Spleen (tissue), 11 donors: ENCODE results near the gene TKTL1. TPM values are rescaled to one million over a fixed set of nuclear protein-coding genes. Genes with fewer than 3 reads are reported as not detected.
"Not testable (repeated sequence)": the region's sequence is repeated elsewhere in the genome, so short reads cannot be mapped to it uniquely, and the experiment has no call there.

ENCODE experiments used
- DNase-seq: peaks from one replicate; pipeline ENCODE4 v3.0.0-alpha.2; 2020
- H3K27ac ChIP-seq, 8 donors: fragments of 200-600 bp; sonication (generic) in 7 of 8; 1 replicate in 4 of 8; 2 replicates in 4 of 8; pipeline versions ENCODE4 v1.5.0 to v1.8.0; 2016 to 2021; ENCODE audit warnings: inconsistent platforms in 4 of 8, mild to moderate bottlenecking in 4 of 8, moderate library complexity in 1 of 8
- H3K27me3 ChIP-seq, 7 donors: fragments of 200-600 bp; sonication (generic) in 6 of 7; replicated peaks in 1 of 7; 1 replicate in 4 of 7; 2 replicates in 3 of 7; pipeline versions ENCODE4 v1.5.0 to v1.8.0; 2016 to 2021; ENCODE audit warnings: inconsistent platforms in 3 of 7, mild to moderate bottlenecking in 1 of 7
- H3K36me3 ChIP-seq, 6 donors: fragments of 200-600 bp; sonication (generic) in 5 of 6; 1 replicate in 4 of 6; 2 replicates in 2 of 6; pipeline versions ENCODE4 v1.5.0 to v1.8.0; 2016 to 2021; ENCODE audit warnings: inconsistent platforms in 2 of 6
- H3K4me1 ChIP-seq, 6 donors: fragments of 200-600 bp; sonication (generic) in 5 of 6; 1 replicate in 3 of 6; 2 replicates in 3 of 6; pipeline versions ENCODE4 v1.5.0 to v1.8.0; 2016 to 2021; ENCODE audit warnings: inconsistent platforms in 3 of 6
- H3K4me3 ChIP-seq, 8 donors: fragments of 200-600 bp; sonication (generic) in 7 of 8; 1 replicate in 4 of 8; 2 replicates in 4 of 8; pipeline versions ENCODE4 v1.5.0 to v1.8.0; 2016 to 2021; ENCODE audit warnings: inconsistent platforms in 4 of 8, mild to moderate bottlenecking in 4 of 8, moderate library complexity in 2 of 8
- H3K9me3 ChIP-seq, 8 donors: fragments of 200-600 bp; sonication (generic) in 7 of 8; 1 replicate in 4 of 8; 2 replicates in 4 of 8; pipeline versions ENCODE4 v1.5.0 to v1.8.0; 2016 to 2021; ENCODE audit warnings: inconsistent platforms in 4 of 8
- POLR2A ChIP-seq, 3 donors: fragments of 450-650 bp; IDR thresholded peaks; one replicate each; pipeline ENCODE4 v1.5.1; 2017; ENCODE audit warnings: antibody characterized with exemption in 3 of 3, mild to moderate bottlenecking in 1 of 3
- POLR2AphosphoS5 ChIP-seq, 3 donors: sonication (generic); formaldehyde crosslinking; IDR thresholded peaks; one replicate each; pipeline ENCODE4 v1.5.1; 2017; ENCODE audit warnings: antibody characterized with exemption in 3 of 3
- WGBS, 5 donors: extraction: QIAGEN DNeasy Blood & Tissue Kit in 3 of 5; methylation state at CpG; one replicate each; pipeline versions ENCODE4 v1.1.5 to v1.1.7; 2013 to 2018; 5-methylcytosine and 5-hydroxymethylcytosine counted together
- intact Hi-C: fragments of 100-400 bp; cut with DNase I; formaldehyde crosslinking; loops from one replicate; pipeline ENCODE4 v1.15.0; 2023; ENCODE audit warnings: low total_unique reads
- polyA plus RNA-seq, 3 donors: library from polyadenylated mRNA; stranded (reverse); fragments of 200-250 nt; gene quantifications; one replicate each; pipeline ENCODE4 v1.2.1, GENCODE V29; 2013
- total RNA-seq, 7 donors: library from RNA; depleted of rRNA in 3 of 7; stranded (reverse); fragments of >200 nt in 3 of 7; fragmentation: NEBNext Ultra II Directional in 4 of 7; extraction: Animal tissue kit (Norgen Biotek cat#: 25700) in 4 of 7; gene quantifications; one replicate each; pipeline versions ENCODE4 v1.1.0 to v1.2.1, GENCODE V29; 2016 to 2021
- TF ChIP-seq, protein P1 (sequence below), 11 experiments: fragments of 200-600 bp in 7 of 11; fragments of 450-650 bp in 4 of 11; sonication (generic) in 4 of 11; IDR thresholded peaks in 8 of 11; conservative IDR thresholded peaks in 3 of 11; 1 replicate in 7 of 11; 2 replicates in 4 of 11; pipeline versions ENCODE4 v1.4.0 to v1.8.0; 2016 to 2021; ENCODE audit warnings: antibody characterized with exemption in 11 of 11, inconsistent platforms in 4 of 11, mild to moderate bottlenecking in 1 of 11
- donor health status: healthy with polysubstance abuse.
- donor health status: DM: no; HTN: no; CAD: no; lungs with moderate emphysema.
- donor health status: DM: no; HTN: no; CAD: no.
- donor health status: Bipolar disorder and iron deficiency.
- donor health status: healthy.
- donor health status: DM: no; HTN: no; CAD: no.
- donor health status: DM: yes; HTN: yes; CAD: no.

Gene TKTL1
- total and polyA plus RNA-seq, 10 donors: 0.13 to 3.7 (median 0.77) TPM; not detected in 1

- no peaks in the 10 kb centered on the region for H3K36me3 ChIP-seq
- no peaks in the 10 kb centered on the region for H3K27me3 ChIP-seq
- H3K4me1 ChIP-seq: peaks cover 0 to 14% (median 0%) of the 10 kb centered on the region in 6 donors
- H3K27ac ChIP-seq: no peak within 1 kb of the TSS
- no peak for TF ChIP-seq POLR2A (IDR thresholded peaks at IDR 0.05)
- TF ChIP-seq, protein P1, sequence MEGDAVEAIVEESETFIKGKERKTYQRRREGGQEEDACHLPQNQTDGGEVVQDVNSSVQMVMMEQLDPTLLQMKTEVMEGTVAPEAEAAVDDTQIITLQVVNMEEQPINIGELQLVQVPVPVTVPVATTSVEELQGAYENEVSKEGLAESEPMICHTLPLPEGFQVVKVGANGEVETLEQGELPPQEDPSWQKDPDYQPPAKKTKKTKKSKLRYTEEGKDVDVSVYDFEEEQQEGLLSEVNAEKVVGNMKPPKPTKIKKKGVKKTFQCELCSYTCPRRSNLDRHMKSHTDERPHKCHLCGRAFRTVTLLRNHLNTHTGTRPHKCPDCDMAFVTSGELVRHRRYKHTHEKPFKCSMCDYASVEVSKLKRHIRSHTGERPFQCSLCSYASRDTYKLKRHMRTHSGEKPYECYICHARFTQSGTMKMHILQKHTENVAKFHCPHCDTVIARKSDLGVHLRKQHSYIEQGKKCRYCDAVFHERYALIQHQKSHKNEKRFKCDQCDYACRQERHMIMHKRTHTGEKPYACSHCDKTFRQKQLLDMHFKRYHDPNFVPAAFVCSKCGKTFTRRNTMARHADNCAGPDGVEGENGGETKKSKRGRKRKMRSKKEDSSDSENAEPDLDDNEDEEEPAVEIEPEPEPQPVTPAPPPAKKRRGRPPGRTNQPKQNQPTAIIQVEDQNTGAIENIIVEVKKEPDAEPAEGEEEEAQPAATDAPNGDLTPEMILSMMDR (IDR thresholded peaks at IDR 0.05 in 8 of 11, conservative IDR thresholded peaks at IDR 0.05 in 3 of 11): no peak
- no peak for TF ChIP-seq POLR2AphosphoS5 (IDR thresholded peaks at IDR 0.05)
- no peaks in the 10 kb centered on the region for H3K9me3 ChIP-seq
- WGBS, 5 donors: 80 to 93% (median 87%) methylated on average over 14 to 39 of the region's 39 CpGs
- H3K4me3 ChIP-seq: no peak within 1 kb of the TSS
- intact Hi-C loops: no loop called here
- DNase-seq: peak; percentile 43
Measured at GRCh38 chrX:154294791-154295574, 612 bp upstream of the TKTL1 start, which contains the start of gene TEX28. TSS of gene TEX28 (minus strand) at chrX:154295124. CDS start at chrX:154292117, 3,007 bp downstream.

DNA sequence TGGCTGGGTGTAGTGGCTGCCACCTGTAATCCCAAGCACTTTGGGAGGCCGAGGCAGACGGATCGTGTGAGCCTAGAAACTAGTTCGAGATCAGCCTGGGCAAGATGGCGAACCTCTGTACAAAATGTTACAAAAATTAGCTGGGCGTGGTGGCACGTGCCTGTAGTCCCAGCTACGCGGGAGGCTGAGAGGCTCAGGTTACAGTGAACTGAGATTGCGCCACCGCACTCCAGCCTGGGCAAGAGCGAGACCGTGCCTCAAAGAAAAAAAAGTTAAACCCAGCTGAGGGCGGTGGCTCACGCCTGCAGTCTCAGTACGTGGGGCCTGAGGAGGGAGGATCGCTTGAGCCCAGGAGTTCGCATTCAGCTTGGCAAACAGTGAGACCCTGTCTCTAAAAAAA, 1.1 kb downstream of the TKTL1 start:
- Histone ChIP-seq H3K9me3 (no peaks in the 10 kb centered on the region), H3K27me3 (no peaks in the 10 kb centered on the region), H3K4me3 (no peak overlapping the region), H3K36me3 (no peaks in the 10 kb centered on the region), H3K27ac (no peak overlapping the region), H3K4me1 (peaks cover 0 to 14% (median 0%) of the 10 kb centered on the region in 6 donors)
- DNase-seq: peak; percentile 62
- 78 to 94% (median 90%) methylated on average over 9 to 18 of the region's 18 CpGs for WGBS, 5 donors
- intact Hi-C loops: no loop called here
- TF ChIP-seq, protein P1 (IDR thresholded peaks at IDR 0.05 in 8 of 11, conservative IDR thresholded peaks at IDR 0.05 in 3 of 11): no peak
- TF ChIP-seq POLR2A (IDR thresholded peaks at IDR 0.05) (no peak), POLR2AphosphoS5 (IDR thresholded peaks at IDR 0.05) (no peak)

GRCh38 chrX:154298312-154298711, 2.7 kb downstream of the TKTL1 start:
- no peak overlapping the region for H3K4me3 ChIP-seq
- H3K9me3 ChIP-seq: no peaks in the 10 kb centered on the region
- no peaks in the 10 kb centered on the region for H3K36me3 ChIP-seq
- H3K27ac ChIP-seq: peak overlapping the region in 3 of 8 donors; percentile 26 to 65 (median 41)
- peak; percentile 66 for DNase-seq
- H3K4me1 ChIP-seq: peaks cover 0 to 14% (median 0%) of the 10 kb centered on the region in 6 donors
- intact Hi-C loops: no loop called here
- no peaks in the 10 kb centered on the region for H3K27me3 ChIP-seq
- WGBS, 5 donors: 48 to 72% (median 68%) methylated on average over 7 of the region's 7 CpGs
- TF ChIP-seq, protein P1 (IDR thresholded peaks at IDR 0.05 in 8 of 11, conservative IDR thresholded peaks at IDR 0.05 in 3 of 11): no peak
- TF ChIP-seq POLR2A (IDR thresholded peaks at IDR 0.05): no peak
- peak in 1 of 3 donors; percentile 13 for TF ChIP-seq POLR2AphosphoS5 (IDR thresholded peaks at IDR 0.05)

- Histone ChIP-seq H3K27ac (peak overlapping the region in 4 of 8 donors; percentile 8 to 80 (median 63)), H3K36me3 (no peaks in the 10 kb centered on the region), H3K4me1 (peaks cover 0 to 28% (median 0%) of the 10 kb centered on the region in 6 donors), H3K27me3 (no peaks in the 10 kb centered on the region), H3K4me3 (peak overlapping the region in 1 of 8 donors; percentile 23), H3K9me3 (no peaks in the 10 kb centered on the region)
- WGBS, 5 donors: 64 to 86% (median 85%) methylated on average over 8 of the region's 8 CpGs
- TF ChIP-seq POLR2A (IDR thresholded peaks at IDR 0.05): no peak
- DNase-seq: peak; percentile 70
- intact Hi-C loops: no loop called here
Measured at GRCh38 chrX:154300816-154301215, 5.2 kb downstream of the TKTL1 start.

GRCh38 chrX:154302998-154303397, 7.4 kb downstream of the TKTL1 start:
- 81 to 91% (median 86%) methylated on average over 7 of the region's 7 CpGs for WGBS, 5 donors
- H3K4me3 ChIP-seq, H3K27me3 ChIP-seq, H3K36me3 ChIP-seq, H3K27ac ChIP-seq, intact Hi-C loops, H3K9me3 ChIP-seq: not testable (repeated sequence)
- peak; percentile 13 for DNase-seq
- peaks cover 0 to 31% (median 3%) of the 10 kb centered on the region in 6 donors for H3K4me1 ChIP-seq
